ENCODE data around the gene UBTD2. TPM values are rescaled to one million over a fixed set of nuclear protein-coding genes. Genes with fewer than 3 reads are reported as not detected.
A peak's percentile ranks its signal among the peaks of the same experiment; 100 is the strongest.
"Not testable (repeated sequence)": the region's sequence is repeated elsewhere in the genome, so short reads cannot be mapped to it uniquely, and the experiment has no call there.

The UBTD2 gene
- total RNA-seq, result 42.5 TPM

DNA sequence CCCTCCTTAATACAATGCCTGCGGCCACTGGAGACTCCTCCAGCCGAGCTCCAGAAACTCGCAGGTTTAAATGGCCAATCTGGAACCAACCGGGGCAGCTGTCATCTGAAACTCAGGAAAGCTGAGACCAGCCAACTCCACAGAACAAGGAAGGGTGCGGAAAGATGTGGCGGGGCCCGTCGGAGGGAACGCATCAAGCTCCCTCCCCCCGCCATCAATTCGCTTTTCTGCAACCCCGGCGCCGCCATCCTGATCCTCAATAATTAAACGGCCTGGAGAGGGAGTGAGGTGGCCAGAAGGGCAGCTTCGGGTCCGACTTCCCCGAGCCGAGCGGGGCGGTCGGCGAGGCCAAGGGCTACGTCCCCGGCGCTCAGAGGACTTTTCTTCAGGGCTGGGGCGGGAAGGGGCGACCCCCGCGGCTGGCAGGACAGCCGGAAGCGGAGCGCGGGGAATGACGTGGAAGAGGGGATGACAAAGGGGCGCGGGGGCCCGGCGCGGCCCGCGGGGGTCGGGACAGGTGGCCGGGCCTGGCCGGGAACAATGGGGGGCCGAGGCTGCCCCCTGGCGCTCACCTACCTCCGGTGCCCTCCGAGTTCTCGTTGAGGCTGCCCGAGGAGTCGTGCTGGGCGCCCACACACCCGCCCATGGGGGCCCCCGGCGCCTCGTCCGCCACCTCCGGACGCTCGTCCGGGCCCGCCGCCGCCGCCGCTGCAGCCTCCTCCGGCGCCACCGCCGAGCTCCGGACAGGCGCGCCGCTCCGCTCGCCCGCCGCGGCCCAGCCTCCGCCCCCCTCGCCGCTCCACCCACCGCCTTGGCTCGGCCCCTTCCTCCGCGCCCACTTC is at the start of gene UBTD2:
TSS of gene UBTD2 (minus strand) at position 745 of the 842 bp plus-strand sequence. CDS start at position 646, 99 bp downstream.
- peak; percentile 42 for DNase-seq

- DNase-seq, result not testable (repeated sequence)
Observed at GRCh38 chr5:172326901-172327300, 43.3 kb upstream of the UBTD2 start.

GRCh38 chr5:172325452-172325851 is 41.9 kb upstream of the UBTD2 start:
- no peak for DNase-seq

- DNase-seq, result no peak
Observed at GRCh38 chr5:172322028-172322965, 38.7 kb upstream of the UBTD2 start.

GRCh38 chr5:172321593-172321992 is 38.0 kb upstream of the UBTD2 start:
- DNase-seq, result no peak

DNA sequence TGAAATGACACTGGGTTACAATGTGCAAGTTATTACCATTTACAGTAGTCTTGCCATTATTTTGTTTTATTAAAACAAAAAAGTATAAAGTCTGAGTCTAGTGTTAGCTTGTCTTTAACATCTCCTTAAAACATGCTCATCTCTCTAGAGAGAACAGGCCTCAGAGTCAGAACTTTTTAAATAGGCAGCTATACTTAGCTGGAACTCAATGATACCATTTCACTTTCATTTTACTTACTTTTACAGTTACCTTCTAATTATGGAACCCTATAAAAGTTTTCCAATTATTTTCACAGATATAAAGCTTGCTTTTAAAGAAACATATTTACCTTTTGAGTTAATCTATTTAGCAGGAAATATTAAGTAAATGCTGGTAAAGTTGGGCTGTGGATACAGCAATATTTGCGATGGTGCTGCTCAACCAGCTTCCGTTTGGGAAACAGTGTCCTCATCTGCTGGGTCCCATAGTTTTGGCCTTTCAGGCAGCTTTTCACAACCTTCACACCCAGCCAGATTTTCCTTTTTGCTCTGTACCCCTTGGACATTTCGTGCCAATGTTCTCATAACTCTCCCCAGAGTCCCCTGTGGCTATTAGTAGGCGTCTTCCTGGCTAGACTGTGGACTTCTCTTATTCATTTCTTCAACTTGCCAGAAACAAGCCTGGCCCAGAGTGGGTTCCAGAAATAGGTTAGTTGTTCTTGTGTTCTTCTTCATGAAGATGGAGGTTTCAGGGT is 36.3 kb upstream of the UBTD2 start:
- DNase-seq, result no peak

DNA sequence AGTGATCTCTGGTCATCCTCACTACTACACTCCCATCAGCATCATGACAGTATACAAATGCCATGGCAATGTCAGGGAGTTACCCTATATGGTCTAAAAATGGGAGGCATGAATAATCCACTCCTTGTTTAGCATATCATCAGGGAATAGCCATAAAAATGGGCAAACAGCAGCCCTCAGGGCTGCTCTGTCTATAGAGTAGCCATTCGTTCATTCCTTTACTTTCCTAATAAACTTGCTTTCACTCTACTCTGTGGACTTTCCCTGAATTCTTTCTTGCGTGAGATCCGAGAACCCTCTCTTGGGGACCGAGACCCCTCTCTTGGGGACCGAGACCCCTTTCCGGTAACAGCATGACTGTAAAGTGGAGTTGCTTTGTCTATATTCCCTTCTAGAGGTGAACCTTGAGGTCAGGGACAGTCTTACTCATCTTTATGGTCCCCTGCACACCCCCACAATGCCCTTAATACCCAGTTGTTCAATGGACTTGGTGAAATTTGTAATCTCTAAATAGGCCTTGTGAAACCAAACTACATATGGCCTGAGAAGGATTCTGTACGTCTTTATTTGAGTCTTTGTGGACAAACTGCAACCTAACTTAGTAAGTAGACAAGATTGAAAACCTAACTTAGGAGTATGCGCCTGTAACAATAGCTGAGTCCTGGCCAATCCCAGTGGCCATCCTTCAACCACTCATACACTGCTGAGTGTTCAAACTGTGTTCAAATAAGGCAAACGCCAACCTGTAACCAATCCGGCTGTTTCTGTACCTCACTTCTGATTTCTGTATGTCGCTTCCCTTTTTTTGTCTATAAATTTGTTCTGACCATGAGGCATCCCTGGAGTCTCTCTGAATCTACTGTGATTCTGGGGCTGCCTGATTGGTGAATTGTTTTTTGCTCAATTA is 32.3 kb upstream of the UBTD2 start:
- DNase-seq, result no peak

DNA sequence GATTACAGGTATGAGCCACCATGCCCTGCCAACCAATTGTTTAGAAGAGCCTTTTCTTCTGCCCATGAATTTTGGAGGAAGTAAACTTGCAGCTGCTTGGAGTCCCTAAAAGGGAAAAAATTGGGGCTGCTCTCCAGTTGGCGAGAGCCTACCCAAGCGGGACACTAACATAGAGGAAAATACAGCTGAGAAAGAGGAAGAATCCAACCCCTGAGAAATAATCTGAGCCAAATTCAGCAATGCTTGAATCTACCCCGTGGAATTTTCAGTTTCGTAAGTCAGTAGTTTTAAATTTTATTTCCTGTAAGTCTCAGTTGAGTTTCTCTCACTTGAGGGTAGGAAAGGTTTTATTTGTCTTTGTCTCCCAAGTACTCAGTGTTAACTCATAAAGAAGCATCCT is 30.4 kb upstream of the UBTD2 start:
- no peak for DNase-seq

DNA sequence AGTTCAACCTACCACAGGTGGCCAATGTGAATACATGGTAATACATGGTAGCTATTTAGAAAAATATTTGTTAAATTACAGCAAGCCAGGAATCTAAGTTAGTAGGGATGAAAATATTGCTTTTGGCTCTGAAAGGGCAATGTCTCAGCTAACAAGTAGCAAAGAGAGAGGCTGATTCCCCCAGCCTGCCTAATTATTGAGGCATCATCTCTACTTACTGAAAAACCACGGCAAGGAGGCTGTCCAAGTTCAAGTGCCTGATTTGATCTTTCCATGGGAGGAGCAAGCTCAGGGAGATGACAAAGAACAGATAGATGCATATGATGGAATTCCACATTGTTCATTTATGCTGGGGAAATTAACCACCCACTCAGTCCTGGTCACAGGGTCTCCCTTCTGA is 28.7 kb upstream of the UBTD2 start:
- no peak for DNase-seq

DNA sequence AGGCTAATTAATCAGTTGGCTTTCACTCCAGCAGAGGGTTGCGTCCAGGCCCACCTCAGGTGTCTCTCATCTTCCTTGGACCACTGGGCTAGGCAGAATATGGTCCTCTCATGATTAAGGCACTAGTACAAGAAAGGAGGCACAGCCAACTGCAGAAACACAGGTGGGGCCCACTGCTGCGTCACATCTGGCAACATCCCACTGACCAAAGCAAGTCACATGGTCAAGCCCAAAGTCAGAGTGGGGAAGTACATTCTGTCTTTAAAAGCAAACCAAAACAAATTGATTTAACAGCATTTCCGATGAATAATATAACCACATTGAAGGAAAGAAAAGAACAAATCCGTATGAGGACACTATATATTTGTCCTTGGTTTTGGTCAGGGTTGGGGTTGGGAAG is 28.0 kb upstream of the UBTD2 start:
- DNase-seq, result no peak

- DNase-seq, result no peak
Observed at GRCh38 chr5:172311026-172311425, 27.5 kb upstream of the UBTD2 start.

- DNase-seq, result no peak
Observed at GRCh38 chr5:172305380-172305779, 21.8 kb upstream of the UBTD2 start.

DNA sequence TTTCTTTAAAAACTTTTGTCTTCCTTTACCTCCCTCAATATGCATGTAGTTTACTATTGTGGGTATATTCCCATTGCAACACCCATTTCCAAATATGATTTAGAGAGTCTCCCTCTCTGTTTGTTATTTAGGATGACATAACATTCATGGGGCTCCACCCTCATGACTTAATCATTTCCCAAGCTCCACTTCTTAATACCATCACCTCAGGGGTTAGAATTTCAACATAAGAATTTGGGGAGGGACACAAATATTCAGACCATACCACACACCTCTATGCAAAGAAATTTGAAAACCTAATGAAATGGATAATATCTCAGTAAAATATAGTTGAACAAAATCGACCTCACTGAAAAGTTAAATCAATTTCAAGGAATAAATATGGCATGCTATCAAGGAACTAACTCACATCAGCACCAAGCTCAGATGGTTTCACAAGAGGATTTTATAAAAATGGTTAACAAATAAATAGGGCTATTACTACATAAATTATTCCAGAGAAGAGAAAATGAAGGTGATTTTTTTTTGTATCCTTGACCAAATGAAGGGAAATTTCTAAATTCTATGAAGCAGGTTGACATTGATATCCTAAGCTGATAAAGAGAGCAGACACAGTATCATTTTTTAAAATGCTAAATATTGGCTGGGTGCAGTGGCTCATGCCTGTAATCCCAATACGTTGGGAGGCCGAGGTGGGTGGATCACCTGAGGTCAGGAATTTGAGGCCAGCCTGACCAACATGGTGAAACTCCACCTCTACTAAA is 20.2 kb upstream of the UBTD2 start:
- DNase-seq, result no peak

- DNase-seq, result no peak
Observed at GRCh38 chr5:172303162-172303561, 19.6 kb upstream of the UBTD2 start.

GRCh38 chr5:172302047-172302710 is 18.6 kb upstream of the UBTD2 start:
- no peak for DNase-seq

- no peak for DNase-seq
Observed at GRCh38 chr5:172299916-172300439, 16.4 kb upstream of the UBTD2 start.

DNA sequence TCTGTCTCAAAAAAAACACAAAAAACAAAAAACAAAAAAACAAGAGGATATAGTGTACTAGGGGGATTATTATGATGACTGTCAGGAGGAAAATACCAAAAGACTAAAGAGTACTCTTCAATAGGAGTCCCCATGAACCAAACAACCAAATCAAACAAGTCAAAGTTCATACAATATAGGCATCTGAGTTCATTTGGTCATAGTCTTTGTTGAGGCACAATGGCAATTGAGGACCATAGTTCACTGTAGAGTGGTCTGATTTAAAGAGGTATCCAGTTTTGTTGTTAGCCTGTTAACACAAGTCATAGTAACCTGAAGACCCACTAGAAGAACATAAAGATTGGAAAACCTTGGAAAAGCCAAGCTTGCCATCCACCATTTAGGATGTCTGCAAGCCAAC is 11.3 kb upstream of the UBTD2 start:
- DNase-seq, result no peak

GRCh38 chr5:172293745-172294342 is 10.3 kb upstream of the UBTD2 start:
- no peak for DNase-seq

DNA sequence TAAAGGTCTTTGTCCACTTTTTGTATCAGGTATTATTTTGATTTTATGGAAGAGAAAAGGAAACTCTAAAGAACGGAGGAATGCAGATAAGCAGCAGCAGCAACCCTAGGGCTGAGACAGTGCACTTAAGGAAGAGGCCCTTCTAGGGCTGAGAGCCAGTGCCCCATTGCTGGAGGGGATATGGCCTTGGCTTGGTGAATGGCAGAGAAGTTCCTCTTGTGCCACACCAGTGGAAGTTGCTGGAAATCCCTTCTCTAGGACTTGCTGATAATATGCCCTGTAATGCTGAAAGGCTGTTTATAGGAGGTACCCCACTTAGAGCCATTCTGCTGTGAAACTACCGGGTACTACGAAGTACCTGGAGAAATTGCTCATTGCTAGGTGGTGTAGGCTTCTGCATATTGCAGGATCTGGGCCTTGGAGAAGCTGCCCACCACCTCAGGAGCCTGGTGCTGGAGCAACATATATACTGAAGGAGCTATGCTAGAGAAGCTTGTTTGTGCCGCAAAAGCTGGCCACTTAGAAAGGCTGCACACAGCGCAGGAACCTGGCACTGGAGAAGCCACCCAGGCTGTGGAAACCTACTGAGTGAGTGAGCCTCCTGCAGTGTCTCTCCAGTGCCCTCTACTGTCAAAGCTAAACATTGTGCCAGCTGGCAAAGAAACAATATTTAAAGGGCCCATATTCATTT is 9.6 kb upstream of the UBTD2 start:
- peak; percentile 54 for DNase-seq
